ENCODE results near the gene IDH2.

IDH2 gene

DNA sequence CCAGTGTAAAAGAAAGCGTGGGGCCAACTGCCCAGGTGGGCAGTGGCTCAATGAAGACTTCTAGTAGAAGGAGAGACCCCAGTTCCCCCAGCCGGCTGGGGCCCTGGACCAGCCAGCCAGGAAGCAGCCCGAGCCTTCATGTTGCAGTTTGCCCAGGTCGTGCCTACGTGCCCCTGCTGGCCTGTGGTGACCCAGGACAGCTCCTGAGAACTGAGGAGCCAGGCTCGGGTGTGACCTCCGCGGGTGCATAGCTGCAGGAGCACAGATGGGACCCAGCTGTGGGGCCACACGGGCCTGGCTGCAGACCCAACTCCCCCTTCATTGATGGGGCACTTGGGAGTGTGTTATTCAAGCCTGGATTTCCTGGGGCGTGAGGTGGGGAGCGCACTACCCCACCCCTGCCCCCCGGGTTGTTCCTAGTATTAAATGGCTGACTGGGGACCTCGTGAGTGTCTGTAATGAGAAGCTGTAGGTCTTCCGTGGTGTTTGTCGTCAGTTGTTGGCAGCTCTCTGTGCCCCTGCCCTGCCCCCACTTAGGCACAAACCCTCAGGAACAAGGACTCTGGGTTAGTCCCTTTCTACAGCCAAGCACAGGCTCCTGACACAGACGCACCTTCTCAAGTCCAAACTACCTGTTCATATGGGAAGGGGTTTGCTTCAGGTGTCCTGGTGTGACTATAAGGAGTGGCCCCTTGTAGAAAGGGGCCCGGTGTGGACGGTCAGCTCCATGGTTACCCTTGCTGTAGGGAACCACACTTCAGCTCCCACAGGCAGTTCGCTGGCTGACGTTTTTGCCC, 39.1 kb downstream of the IDH2 start:
- DNase-seq (ENCODE audit: low read depth) = no peak

DNA sequence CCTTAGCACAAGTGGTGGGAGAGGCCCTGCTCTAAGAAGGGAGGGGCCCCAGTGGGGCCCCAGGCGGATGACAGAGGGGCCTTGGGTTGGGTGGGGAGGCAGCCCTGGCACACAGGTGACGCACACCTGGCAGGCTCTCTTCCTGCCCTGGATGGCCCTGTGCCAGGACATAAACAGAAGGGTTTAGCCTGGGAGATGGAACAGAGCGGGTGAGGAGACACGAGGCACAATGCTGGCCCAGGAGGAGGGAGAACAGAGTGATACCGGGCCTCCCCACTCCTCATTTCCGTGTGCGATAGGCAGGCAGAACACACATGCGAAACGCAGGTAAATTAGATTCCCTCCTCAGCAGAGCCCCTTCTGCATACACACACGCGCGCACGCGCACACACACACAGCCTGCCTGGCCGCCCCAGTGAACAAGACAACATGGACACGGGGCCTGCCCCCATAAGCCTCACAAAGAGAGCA, 39.8 kb downstream of the IDH2 start:
- DNase-seq (ENCODE audit: low read depth) = no peak

DNA sequence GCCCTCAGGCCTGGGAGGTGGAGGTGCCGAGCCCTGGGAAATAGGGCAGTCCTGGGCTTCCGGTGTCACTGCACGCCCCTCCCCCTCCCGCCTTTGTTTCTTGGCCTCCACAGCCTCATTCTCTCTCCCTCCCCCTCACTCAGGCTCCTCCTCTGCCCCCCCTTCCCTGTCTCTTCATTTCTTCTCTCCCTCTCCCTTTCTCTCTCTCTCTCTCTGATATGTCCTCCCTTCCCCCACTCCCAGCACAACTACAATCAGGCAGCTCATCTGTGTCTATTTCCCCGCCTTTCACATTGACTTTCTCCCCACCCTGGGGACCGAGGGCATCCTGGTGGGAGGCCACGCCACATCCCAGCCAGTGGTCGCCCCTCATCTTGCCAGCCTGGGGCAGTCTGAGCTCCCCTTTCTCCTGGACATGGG, 40.2 kb downstream of the IDH2 start:
- DNase-seq (ENCODE audit: low read depth) = no peak

GRCh38 chr15:90060797-90061196, 41.5 kb downstream of the IDH2 start:
- DNase-seq (ENCODE audit: low read depth) = no peak

DNA sequence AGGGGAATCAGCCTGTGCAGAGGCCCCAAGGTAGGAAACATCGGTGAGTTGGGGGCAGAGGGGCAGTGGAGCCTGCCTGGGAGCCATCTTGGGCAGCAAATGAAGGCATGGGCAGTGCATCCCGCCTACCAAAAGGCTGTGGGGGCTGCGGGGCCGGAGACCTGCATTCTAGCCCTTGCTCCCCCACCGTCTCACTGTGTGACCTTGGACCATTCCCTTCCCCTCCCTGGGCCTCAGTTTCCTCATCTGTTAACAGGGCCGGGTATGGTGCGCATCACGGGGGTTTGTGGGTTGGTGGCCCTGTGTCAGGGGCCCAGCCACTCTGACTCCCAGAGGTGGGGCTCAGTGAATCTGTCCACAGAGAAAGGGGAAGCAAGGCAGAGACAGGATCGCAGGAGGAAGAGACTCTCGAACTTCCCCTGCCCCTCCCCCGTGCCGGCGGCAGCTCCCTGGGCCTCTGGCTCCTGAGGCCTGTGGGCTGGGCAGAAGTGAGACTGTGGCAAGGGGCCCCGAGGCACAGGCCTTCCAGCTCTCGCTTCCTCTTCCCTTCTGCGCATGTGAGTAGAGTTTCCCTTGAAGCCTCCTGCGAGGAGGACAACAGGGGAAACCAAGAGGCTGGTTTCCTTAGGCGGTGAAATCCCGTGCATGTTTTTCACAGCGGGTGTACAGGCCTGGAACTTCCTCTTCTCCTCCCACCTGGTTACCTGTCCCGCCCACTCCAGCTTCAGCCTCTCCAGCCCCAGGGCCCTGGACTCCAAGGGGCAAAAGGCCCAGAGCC, 42.9 kb downstream of the IDH2 start:
- DNase-seq (ENCODE audit: low read depth) = peak; percentile 49

DNA sequence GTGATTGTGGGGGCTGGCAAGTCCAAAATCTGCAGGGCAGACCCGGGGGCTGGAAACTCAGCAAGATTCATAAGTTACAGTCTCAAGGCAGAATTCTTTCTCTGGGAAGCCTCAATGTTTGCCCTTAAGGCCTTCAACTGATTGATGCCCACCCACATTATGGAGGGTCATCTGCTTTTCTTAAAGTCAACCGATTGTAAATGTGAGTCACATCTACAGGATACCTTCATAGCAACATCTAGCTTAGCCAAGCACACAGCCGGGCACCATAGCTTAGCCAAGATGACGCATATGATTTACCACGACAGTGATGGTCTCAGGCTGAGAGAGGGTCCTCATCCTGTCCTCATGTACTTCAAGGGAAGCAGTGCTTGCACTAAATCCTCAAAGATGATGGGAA, 43.5 kb downstream of the IDH2 start:
- DNase-seq (ENCODE audit: low read depth) = no peak

DNA sequence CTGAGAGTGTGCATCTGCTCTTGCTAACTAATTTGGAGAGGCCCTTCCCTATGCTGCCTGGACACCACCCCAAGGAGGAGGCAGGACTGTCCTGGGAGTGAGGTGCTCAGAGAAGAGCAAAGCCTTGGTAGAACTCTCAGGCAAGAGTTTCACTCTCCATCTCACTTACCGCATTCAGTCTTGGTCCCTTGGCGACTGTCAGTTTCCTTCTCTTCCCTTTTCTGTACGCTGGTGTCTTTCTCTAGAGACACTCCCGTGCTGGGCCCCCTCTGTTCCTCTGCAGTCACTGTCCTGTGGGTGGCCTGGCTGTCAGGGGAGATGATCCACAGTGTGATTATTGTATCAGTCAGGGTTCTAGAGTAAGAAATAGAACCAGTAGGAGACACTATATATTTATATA, 44.0 kb downstream of the IDH2 start:
- no peak for DNase-seq (ENCODE audit: low read depth)

GRCh38 chr15:90056529-90056928, 45.7 kb downstream of the IDH2 start:
- DNase-seq (ENCODE audit: low read depth) = no peak

DNA sequence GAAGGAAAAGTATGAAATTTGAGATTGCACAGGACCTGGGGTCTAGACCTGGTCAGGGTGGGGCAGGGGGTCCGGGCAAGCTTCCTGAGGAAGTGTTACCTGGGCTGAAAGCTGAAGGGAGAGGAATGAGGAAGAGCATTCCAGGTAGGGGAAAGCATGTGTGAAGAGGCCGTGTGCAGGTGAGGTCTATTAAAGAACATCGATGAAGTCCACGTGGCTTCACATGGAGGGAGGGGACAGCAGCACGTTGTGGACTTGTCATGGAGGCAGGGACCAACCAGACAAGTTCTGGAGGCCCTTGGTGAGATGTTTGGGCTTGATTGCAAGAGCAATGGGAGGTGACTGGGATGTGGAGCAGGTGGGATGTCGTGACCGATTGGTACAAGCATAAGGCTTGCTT, 47.1 kb downstream of the IDH2 start:
- DNase-seq (ENCODE audit: low read depth) = no peak

GRCh38 chr15:90054618-90055097, 47.6 kb downstream of the IDH2 start:
- DNase-seq (ENCODE audit: low read depth) = no peak

- DNase-seq (ENCODE audit: low read depth) = no peak
Measured at GRCh38 chr15:90053685-90054466, 48.4 kb downstream of the IDH2 start.

DNA sequence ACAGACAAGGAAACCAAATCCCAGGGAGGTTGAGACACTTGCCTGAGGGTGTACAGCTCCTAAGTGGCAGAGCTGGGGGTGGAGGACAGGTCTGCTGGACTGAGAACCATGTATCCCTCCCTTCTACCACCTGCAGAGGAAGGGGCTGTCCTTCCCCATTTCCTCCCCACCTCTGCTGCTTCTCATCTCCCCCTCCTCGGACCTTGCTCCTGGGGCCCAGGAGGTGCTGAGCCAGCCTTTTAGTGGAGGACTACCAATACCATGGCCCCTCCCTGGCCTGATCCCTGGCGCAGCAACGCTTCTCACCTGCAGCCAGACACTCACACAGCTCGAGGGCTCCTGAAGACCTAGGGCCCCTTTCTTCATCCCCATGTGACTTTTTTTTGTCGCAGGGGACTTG, 50.4 kb downstream of the IDH2 start:
- DNase-seq (ENCODE audit: low read depth) = no peak

DNA sequence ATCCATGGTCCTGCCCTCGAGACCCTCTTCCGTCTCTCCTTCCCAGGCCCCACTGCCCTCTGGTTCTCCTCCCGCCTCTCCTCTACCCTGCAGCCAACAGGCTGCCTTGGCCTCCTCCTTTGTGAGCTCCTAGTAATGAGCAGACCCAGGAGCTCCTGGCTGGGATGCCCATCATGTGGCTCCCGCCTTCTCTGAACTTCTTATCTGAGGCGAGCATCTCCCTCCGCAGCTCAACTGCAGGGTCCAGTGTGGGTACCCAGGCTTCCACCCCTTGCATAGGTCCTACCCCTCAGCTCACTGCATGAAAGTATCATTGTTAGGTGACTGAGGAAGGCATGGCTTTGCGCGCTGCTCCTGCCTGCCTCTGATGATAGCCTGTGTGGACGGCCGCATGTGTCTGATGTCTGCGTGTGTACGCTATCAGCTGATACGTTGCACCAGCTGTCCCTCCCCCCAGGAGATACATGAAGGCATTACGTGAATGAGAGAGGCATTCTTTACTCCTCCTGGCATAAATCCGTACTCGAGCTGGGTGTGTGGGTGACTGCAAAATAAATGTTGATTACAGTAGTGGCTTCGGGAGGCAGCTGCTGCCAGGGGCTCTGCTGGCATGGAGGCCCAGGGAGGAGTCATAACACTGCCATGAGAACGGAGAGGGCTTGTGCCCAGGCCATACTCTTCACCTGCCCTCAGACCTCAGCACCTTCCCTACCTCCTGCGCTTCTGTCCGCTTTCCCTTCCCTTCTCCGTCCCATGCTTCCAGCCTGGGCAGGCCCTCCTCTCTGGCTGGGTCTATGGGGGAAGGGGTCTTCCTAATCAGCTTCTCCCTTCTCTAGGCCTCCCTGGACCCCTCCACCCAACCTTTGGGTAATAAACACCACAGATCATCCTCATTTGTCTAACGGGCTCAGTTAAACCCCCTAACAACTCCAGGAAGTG, 52.3 kb downstream of the IDH2 start:
- DNase-seq (ENCODE audit: low read depth) = no peak

GRCh38 chr15:90049030-90049429, 53.2 kb downstream of the IDH2 start:
- no peak for DNase-seq (ENCODE audit: low read depth)

DNA sequence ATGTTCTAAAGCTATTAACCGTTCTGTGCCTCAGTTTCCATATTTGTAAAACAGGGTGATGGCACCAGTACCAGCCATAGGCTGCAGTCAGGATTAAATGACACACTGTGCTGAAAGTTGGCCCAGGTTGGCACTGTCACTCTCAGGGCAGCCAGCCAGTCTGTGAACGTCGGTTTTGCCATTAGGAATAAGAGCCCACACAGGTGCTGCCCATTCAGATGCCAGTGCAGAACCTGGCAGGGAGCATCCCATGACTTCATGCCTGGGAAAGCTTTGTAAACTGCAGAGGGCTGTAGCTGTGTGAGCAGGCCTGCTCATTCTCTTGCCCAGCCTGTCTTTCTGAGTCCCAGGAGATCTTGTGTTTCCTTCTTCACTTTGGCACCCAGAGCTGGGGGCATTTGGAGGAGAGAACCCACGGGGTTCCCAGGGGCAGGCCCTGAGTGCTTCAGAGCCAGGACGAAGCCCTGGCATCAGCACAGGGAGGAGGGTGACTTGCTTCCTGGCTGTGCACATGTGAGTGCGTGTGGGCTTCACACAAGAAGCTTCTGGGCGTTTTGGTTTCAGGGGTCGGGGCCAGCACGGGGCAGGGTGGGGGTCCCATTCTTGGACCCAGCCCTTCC, 54.2 kb downstream of the IDH2 start:
- DNase-seq (ENCODE audit: low read depth) = no peak

DNA sequence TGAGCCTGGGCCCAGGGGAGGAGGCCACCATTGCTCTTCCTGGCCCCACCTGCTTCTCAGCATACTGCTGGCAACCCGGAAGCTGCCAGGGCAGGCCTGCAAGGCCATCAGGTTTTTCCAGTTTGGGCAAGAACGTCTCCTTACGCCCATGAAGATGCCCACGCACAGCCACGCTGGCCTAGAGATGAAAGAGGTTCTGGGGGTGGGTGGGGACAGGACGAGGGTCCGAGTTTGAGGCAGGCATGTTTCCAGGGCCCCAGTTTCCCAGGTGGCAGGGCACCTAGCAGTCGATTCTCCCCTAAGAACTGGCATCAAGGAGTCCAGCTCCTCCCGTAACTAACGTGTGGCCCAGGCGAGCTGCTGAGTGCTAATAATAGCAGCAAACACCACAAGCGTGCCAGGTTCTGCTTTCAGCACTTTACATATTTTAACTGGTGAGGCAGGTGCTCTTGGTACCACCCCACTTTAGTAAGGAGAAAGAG, 55.3 kb downstream of the IDH2 start:
- no peak for DNase-seq (ENCODE audit: low read depth)

DNA sequence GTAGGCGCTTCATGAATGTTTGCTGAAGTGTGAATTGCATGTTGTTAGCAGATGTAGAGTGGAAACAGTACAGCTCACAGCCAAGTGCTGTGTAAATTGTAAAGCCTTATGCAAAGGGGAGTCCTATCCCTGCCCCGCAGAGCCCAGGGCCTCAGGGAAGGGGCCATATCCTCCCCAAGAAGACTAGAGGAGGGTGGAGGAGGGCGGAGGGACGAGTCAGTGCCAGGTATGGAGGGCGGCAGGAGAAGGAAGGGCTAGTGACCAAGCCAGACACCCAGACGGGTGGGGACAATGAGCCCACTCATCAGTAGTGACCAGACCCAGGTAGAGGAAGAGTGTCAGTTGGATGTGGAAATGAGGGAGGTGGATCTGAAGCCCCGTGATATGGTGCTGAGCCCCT, 56.0 kb downstream of the IDH2 start:
- no peak for DNase-seq (ENCODE audit: low read depth)

- no peak for DNase-seq (ENCODE audit: low read depth)
Measured at GRCh38 chr15:90044916-90045371, 57.3 kb downstream of the IDH2 start.

- DNase-seq (ENCODE audit: low read depth) = no peak
Measured at GRCh38 chr15:90044191-90044590, 58.1 kb downstream of the IDH2 start.

DNA sequence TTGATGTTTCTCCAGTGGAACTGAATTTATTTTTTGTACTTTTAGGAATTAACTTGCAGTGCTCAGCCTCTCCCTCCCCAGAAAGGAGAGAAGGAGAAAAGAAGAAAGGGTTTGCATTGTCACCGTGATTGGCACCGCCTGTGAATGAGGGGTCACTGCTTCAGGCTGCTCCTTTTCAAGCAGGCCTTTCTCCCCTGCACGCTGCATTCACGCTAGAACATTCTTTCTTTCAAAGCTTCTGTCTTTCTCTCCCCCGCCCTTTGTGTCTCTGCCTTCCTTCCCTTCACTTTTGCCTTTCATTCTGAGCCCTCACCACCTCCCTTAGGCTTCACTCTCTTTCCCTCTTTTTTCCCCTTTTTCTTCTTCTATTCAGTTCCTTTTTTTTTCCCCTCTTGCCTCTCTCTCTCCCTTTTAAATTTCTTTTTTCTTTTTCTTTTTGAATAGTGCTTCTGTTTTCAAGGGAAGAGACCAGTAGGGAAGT, 58.7 kb downstream of the IDH2 start:
- DNase-seq (ENCODE audit: low read depth) = no peak
